ENCODE measurements around the gene SYTL4.
"Not testable (repeated sequence)": the region's sequence is repeated elsewhere in the genome, so short reads cannot be mapped to it uniquely, and the experiment has no call there.

SYTL4 gene

DNA sequence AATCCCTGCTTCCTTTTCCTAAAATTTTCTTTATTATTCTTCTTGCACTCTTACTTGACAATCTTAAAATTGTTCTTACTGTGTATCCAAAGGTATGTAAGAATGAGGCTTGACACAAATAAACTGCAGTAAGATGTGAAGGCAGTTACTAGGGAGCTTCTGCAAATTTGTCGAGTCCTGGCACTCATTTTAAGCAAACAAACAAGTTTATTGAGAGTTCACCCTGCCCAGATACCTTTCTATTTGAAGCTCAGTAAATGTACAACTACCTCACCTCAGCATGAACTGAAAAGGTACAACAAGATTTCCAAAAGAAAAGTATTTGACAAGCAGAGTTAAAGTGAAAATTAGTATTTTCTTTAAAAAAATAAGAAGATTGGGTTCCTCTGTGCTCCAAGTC is 13.3 kb upstream of the SYTL4 start:
- Histone ChIP-seq H3K36me3 (ENCODE audit: control insufficient read depth in 1 of 2, insufficient read depth in 2 of 2, low read length in 2 of 2) (no peaks in the 10 kb centered on the region), H4K12ac (ENCODE audit: low read depth, low read length) (no peak overlapping the region), H2AK5ac (ENCODE audit: low read length) (no peak overlapping the region), H3K9me3 (ENCODE audit: insufficient read depth, low read depth, low read length) (no peaks in the 10 kb centered on the region), H2BK12ac (ENCODE audit: low read length) (no peak overlapping the region), H3K9ac (ENCODE audit: low read length) (no peak overlapping the region), H2AFZ (ENCODE audit: insufficient read depth, low read length, poor library complexity) (no peak overlapping the region), H4K91ac (ENCODE audit: low read depth, low read length) (no peak overlapping the region), H3K23ac (ENCODE audit: low read length) (no peak overlapping the region), H3K4me1 (ENCODE audit: control insufficient read depth in 1 of 2, insufficient read depth in 2 of 2, low read length in 2 of 2) (no peaks in the 10 kb centered on the region), H3K27me3 (ENCODE audit: insufficient read depth, low read length) (no peaks in the 10 kb centered on the region), H2BK5ac (ENCODE audit: low read depth, low read length, poor library complexity) (no peak overlapping the region), H3K4me2 (ENCODE audit: low read length) (no peak overlapping the region), H3K4me3 (ENCODE audit: low read depth, low read length) (no peak overlapping the region), H3K4ac (ENCODE audit: low read depth, low read length) (no peak overlapping the region), H3K27ac (ENCODE audit: low read depth, low read length) (no peak overlapping the region), H3K79me2 (ENCODE audit: control insufficient read depth, insufficient read depth, low read length, poor library complexity) (no peaks in the 10 kb centered on the region), H3K79me1 (ENCODE audit: low read length) (no peaks in the 10 kb centered on the region), H2BK120ac (ENCODE audit: insufficient read depth, low read length, poor library complexity) (no peak overlapping the region), H4K8ac (ENCODE audit: low read depth, low read length) (no peak overlapping the region), H3K14ac (ENCODE audit: low read length) (no peak overlapping the region), H3K18ac (ENCODE audit: low read length) (no peak overlapping the region)
- no peak for DNase-seq
- WGBS (ENCODE audit: extremely low coverage, insufficient coverage, insufficient read length), result no CpG with 5 or more reads among the region's 1 CpG

DNA sequence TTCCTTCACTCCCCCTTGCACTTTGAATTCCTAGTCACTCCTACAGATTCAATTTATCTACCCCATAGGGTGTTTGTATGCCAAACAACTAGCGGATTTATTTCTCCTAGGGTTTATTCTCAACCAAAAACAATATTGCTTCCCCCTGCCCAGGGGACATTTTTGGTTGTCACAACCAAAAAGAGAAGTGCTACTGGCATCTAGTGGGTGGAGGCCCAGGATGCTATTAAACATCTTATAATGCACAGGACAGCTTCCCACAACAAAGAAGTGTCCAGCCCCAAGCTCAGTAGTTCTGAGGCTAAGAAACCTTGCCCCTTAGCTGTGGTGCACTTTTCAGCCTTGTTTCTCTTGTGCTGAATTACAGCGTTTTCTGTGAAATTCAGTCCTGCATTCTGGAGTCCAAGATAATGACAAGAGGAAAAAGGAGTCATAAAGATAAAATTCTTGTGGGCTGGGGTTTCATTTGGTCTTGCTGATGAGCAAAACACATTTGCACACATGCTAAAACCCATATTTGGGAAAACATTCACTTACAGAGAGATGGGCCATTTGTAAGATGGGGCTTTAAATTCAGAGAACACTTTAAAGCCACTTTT is 11.2 kb upstream of the SYTL4 start:
- no CpG with 5 or more reads among the region's 2 CpGs for WGBS (ENCODE audit: extremely low coverage, insufficient coverage, insufficient read length)
- Histone ChIP-seq H2AFZ (ENCODE audit: insufficient read depth, low read length, poor library complexity) (no peak overlapping the region), H4K91ac (ENCODE audit: low read depth, low read length) (no peak overlapping the region), H3K79me2 (ENCODE audit: control insufficient read depth, insufficient read depth, low read length, poor library complexity) (no peaks in the 10 kb centered on the region), H3K27me3 (ENCODE audit: insufficient read depth, low read length) (no peaks in the 10 kb centered on the region), H2BK120ac (ENCODE audit: insufficient read depth, low read length, poor library complexity) (no peak overlapping the region), H3K36me3 (ENCODE audit: control insufficient read depth in 1 of 2, insufficient read depth in 2 of 2, low read length in 2 of 2) (no peaks in the 10 kb centered on the region), H3K9ac (ENCODE audit: low read length) (no peak overlapping the region), H2BK5ac (ENCODE audit: low read depth, low read length, poor library complexity) (no peak overlapping the region), H3K4me1 (ENCODE audit: control insufficient read depth in 1 of 2, insufficient read depth in 2 of 2, low read length in 2 of 2) (no peaks in the 10 kb centered on the region), H3K14ac (ENCODE audit: low read length) (no peak overlapping the region), H3K27ac (ENCODE audit: low read depth, low read length) (no peak overlapping the region), H4K12ac (ENCODE audit: low read depth, low read length) (no peak overlapping the region), H3K4ac (ENCODE audit: low read depth, low read length) (no peak overlapping the region), H3K18ac (ENCODE audit: low read length) (no peak overlapping the region), H3K79me1 (ENCODE audit: low read length) (no peaks in the 10 kb centered on the region), H4K8ac (ENCODE audit: low read depth, low read length) (no peak overlapping the region), H3K9me3 (ENCODE audit: insufficient read depth, low read depth, low read length) (no peaks in the 10 kb centered on the region), H3K4me2 (ENCODE audit: low read length) (no peak overlapping the region), H2BK12ac (ENCODE audit: low read length) (no peak overlapping the region), H2AK5ac (ENCODE audit: low read length) (no peak overlapping the region), H3K4me3 (ENCODE audit: low read depth, low read length) (no peak overlapping the region), H3K23ac (ENCODE audit: low read length) (no peak overlapping the region)
- no peak for DNase-seq

DNA sequence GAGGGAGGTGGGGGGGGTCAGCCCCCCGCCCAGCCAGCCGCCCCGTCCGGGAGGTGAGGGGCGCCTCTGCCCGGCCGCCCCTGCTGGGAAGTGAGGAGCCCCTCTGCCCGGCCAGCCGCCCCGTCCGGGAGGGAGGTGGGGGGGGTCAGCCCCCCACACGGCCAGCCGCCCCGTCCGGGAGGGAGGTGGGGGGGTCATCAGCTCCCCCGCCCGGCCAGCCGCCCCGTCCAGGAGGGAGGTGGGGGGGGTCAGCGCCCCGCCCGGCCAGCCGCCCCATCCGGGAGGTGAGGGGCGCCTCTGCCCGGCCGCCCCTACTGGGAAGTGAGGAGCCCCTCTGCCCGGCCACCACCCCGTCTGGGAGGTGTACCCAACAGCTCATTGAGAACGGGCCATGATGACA is 7.9 kb downstream of the SYTL4 start:
- not testable (repeated sequence) for H2BK120ac ChIP-seq (ENCODE audit: insufficient read depth, low read length, poor library complexity); H3K27ac ChIP-seq (ENCODE audit: low read depth, low read length); H3K4me2 ChIP-seq (ENCODE audit: low read length); H4K12ac ChIP-seq (ENCODE audit: low read depth, low read length); H3K4me1 ChIP-seq (ENCODE audit: control insufficient read depth in 1 of 2, insufficient read depth in 2 of 2, low read length in 2 of 2); H2BK12ac ChIP-seq (ENCODE audit: low read length); H4K8ac ChIP-seq (ENCODE audit: low read depth, low read length); H2AFZ ChIP-seq (ENCODE audit: insufficient read depth, low read length, poor library complexity); H4K91ac ChIP-seq (ENCODE audit: low read depth, low read length); H3K36me3 ChIP-seq (ENCODE audit: control insufficient read depth in 1 of 2, insufficient read depth in 2 of 2, low read length in 2 of 2); H3K18ac ChIP-seq (ENCODE audit: low read length); H3K14ac ChIP-seq (ENCODE audit: low read length); H3K27me3 ChIP-seq (ENCODE audit: insufficient read depth, low read length); H3K79me1 ChIP-seq (ENCODE audit: low read length); H2BK5ac ChIP-seq (ENCODE audit: low read depth, low read length, poor library complexity); H3K79me2 ChIP-seq (ENCODE audit: control insufficient read depth, insufficient read depth, low read length, poor library complexity); H3K9ac ChIP-seq (ENCODE audit: low read length); H2AK5ac ChIP-seq (ENCODE audit: low read length); H3K4ac ChIP-seq (ENCODE audit: low read depth, low read length); H3K9me3 ChIP-seq (ENCODE audit: insufficient read depth, low read depth, low read length); H3K4me3 ChIP-seq (ENCODE audit: low read depth, low read length); H3K23ac ChIP-seq (ENCODE audit: low read length); DNase-seq
- no CpG with 5 or more reads among the region's 30 CpGs for WGBS (ENCODE audit: extremely low coverage, insufficient coverage, insufficient read length)

DNA sequence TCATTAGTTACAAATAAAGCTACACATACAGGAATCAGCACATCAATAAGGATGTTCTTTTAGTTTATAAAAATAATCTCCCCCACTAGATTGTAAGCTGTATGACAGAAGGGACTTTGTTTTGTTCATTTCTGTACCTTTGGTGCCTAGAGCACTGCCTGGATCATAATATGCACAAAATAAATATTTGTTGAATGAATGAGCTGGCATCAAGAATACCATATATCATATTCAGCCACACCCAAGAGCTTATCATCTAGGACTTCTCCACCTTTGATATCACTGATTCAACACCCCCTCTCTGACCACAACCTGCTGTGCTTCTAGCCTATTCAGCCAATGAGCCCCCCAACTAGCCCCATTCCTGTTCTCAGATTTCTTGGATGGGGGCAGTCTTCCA is 10.6 kb downstream of the SYTL4 start:
- H3K4ac ChIP-seq (ENCODE audit: low read depth, low read length), result no peak overlapping the region
- no peak overlapping the region for H4K91ac ChIP-seq (ENCODE audit: low read depth, low read length)
- H3K4me2 ChIP-seq (ENCODE audit: low read length), result no peak overlapping the region
- H3K14ac ChIP-seq (ENCODE audit: low read length), result no peak overlapping the region
- no peak overlapping the region for H3K18ac ChIP-seq (ENCODE audit: low read length)
- H2AK5ac ChIP-seq (ENCODE audit: low read length), result no peak overlapping the region
- no peak overlapping the region for H2BK12ac ChIP-seq (ENCODE audit: low read length)
- no peaks in the 10 kb centered on the region for H3K9me3 ChIP-seq (ENCODE audit: insufficient read depth, low read depth, low read length)
- H3K27ac ChIP-seq (ENCODE audit: low read depth, low read length), result no peak overlapping the region
- no peaks in the 10 kb centered on the region for H3K27me3 ChIP-seq (ENCODE audit: insufficient read depth, low read length)
- H3K79me2 ChIP-seq (ENCODE audit: control insufficient read depth, insufficient read depth, low read length, poor library complexity), result no peaks in the 10 kb centered on the region
- H4K12ac ChIP-seq (ENCODE audit: low read depth, low read length), result no peak overlapping the region
- H2BK120ac ChIP-seq (ENCODE audit: insufficient read depth, low read length, poor library complexity), result no peak overlapping the region
- no peak overlapping the region for H2AFZ ChIP-seq (ENCODE audit: insufficient read depth, low read length, poor library complexity)
- H4K8ac ChIP-seq (ENCODE audit: low read depth, low read length), result no peak overlapping the region
- no peak overlapping the region for H2BK5ac ChIP-seq (ENCODE audit: low read depth, low read length, poor library complexity)
- no peak overlapping the region for H3K4me3 ChIP-seq (ENCODE audit: low read depth, low read length)
- H3K23ac ChIP-seq (ENCODE audit: low read length), result no peak overlapping the region
- no peaks in the 10 kb centered on the region for H3K4me1 ChIP-seq (ENCODE audit: control insufficient read depth in 1 of 2, insufficient read depth in 2 of 2, low read length in 2 of 2)
- no peak for DNase-seq
- H3K36me3 ChIP-seq (ENCODE audit: control insufficient read depth in 1 of 2, insufficient read depth in 2 of 2, low read length in 2 of 2), result no peaks in the 10 kb centered on the region
- no peak overlapping the region for H3K9ac ChIP-seq (ENCODE audit: low read length)
- H3K79me1 ChIP-seq (ENCODE audit: low read length), result no peaks in the 10 kb centered on the region

Measured in trophoblast cell (in vitro differentiated cells and primary cell).